Activated T-cell treated with anti-CD3 and anti-CD28 coated beads, Interleukin-2, amount 50 U/mL, for 72 hours (primary cell): ENCODE data around the gene UCKL1. TPM values are rescaled to one million over a fixed set of nuclear protein-coding genes. Genes with fewer than 3 reads are reported as not detected.
"Not testable (repeated sequence)": the region's sequence is repeated elsewhere in the genome, so short reads cannot be mapped to it uniquely, and the experiment has no call there.

Experiments used
- ATAC-seq, 2 donors: fragments of 150-1000 bp; cut with Tn5 transposase; replicated peaks in 1 of 2; 2 replicates each; pipeline ENCODE4 v1.10.0; 2021; ENCODE audit warnings: moderate library complexity in 2 of 2, mild to moderate bottlenecking in 1 of 2
- DNase-seq, 2 donors: peaks; one replicate each; pipeline ENCODE4 v3.0.0; 2021 to 2022; ENCODE audit warnings: mixed read lengths in 1 of 2
- H3K27ac Mint-ChIP-seq: one replicate; pipeline ENCODE4 v1.8.0; 2022; ENCODE audit warnings: mild to moderate bottlenecking, moderate library complexity, mixed read lengths
- H3K27me3 Mint-ChIP-seq: one replicate; pipeline ENCODE4 v1.8.0; 2022; ENCODE audit warnings: low read depth, mixed read lengths
- H3K36me3 Mint-ChIP-seq, 2 donors: one replicate each; pipeline ENCODE4 v1.8.0; 2022; ENCODE audit warnings: mixed read lengths in 2 of 2, mild to moderate bottlenecking in 1 of 2; ENCODE audit not compliant: insufficient read depth in 2 of 2
- H3K4me1 Mint-ChIP-seq: one replicate; pipeline ENCODE4 v1.8.0; 2022; ENCODE audit warnings: low read depth, mixed read lengths
- H3K4me3 Mint-ChIP-seq, 2 donors: one replicate each; pipeline ENCODE4 v1.8.0; 2022; ENCODE audit warnings: mild to moderate bottlenecking in 2 of 2, mixed read lengths in 2 of 2, moderate library complexity in 2 of 2
- H3K9me3 Mint-ChIP-seq, 2 donors: one replicate each; pipeline ENCODE4 v1.8.0; 2022; ENCODE audit warnings: mixed read lengths in 2 of 2
- total RNA-seq, 2 donors: library from RNA; stranded (reverse); gene quantifications; one replicate each; pipeline ENCODE4 v1.2.3, GENCODE V29; 2022

UCKL1 gene
- total RNA-seq, 2 donors from 2014 or later, result 27.9 to 33.1 TPM

DNA sequence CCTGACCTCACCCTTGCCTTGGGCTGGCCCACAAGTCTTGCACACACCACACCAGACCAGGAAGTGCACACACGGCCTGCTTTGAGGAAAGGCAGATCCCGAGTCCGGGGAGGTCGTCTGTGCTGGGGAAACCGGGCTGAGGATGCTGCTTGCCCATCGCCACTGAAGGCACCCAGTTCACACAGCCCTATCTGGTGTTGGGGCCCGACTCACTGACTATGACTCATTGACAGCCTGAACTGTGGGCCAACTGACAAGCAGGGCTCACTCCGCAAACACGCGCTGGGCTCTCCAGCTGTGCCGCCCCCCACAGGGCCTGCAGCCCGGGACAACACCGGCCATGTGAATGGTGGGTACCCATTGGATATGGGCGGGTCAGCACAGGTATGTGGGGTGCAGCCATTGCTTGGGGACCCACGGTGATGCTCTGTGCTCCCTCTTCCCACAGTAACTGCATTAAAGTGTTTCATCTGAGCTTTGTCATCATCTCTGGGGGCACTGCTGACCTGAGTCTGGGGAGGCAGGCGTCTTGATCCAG, 21.6 kb upstream of the UCKL1 start:
- H3K4me3 Mint-ChIP-seq, result peak overlapping the region; percentile 91 to 92
- ATAC-seq (peak; percentile 56 to 57), DNase-seq (peak; percentile 75 to 84)
- peaks cover 67% of the 10 kb centered on the region for H3K4me1 Mint-ChIP-seq
- H3K36me3 Mint-ChIP-seq, result peaks cover 16 to 32% of the 10 kb centered on the region in 2 donors
- H3K27ac Mint-ChIP-seq, result peak overlapping the region; percentile 69
- no peaks in the 10 kb centered on the region for H3K27me3 Mint-ChIP-seq
- no peaks in the 10 kb centered on the region for H3K9me3 Mint-ChIP-seq

DNA sequence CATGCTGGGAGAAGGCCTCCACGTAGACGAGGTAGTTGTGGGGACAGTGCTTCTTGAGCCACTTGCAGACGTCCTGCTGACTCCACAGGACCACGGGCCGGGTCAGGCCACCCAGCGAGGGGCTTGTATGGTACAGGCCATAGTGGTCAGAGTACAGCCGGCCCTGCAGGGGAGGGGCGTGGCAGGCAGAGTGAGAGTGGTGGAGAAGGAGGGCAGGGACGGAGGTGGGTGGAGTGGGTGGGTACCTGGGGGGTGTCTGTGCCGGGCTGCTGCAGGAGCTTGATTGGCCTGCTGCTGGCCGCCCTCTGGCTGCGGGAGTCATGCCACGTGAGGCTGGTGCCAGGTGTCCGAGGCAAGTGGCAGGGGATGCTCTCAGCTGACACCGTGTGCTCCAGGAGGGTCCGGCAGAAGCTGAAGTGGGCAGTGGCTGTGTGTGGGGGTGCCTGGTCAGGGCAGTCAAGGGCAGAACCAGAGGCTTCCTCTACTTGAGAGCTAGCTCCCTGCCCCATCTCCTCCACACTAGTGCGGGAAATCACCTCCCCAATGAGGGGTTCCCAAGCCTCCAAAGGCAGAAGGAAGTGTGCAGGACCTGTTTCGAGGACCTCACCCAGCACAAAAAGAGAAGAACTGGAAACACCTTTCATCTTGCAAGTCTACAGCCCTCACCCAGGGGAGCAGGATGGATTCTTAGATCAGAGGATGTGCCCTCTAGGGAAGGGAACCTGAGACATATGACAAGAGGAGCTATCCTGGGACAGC, 20.9 kb upstream of the UCKL1 start:
- H3K4me1 Mint-ChIP-seq, result peaks cover 61% of the 10 kb centered on the region
- ATAC-seq (no peak), DNase-seq (no peak)
- H3K36me3 Mint-ChIP-seq, result peaks cover 16 to 28% of the 10 kb centered on the region in 2 donors
- no peaks in the 10 kb centered on the region for H3K9me3 Mint-ChIP-seq
- no peaks in the 10 kb centered on the region for H3K27me3 Mint-ChIP-seq
- H3K27ac Mint-ChIP-seq, result no peak overlapping the region
- H3K4me3 Mint-ChIP-seq, result peak overlapping the region; percentile 91 to 92

DNA sequence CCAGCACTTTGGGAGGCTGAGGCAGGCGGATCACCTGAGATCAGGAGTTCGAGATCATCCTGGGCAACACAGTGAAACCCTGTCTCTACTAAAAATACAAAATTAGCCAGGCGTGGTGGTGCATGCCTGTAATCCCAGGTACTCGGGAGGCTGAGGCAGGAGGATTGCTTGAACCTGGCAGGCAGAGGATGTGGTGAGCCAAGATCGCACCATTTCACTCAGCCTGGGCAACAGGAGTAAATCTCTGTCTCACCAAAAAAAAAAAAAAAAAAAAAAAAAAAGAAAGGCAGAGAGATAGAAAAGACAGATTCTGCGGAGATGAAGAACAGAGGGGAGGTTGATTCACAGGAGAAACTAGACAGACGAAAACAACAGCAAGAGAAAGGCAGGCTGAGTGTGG, 20.3 kb upstream of the UCKL1 start:
- not testable (repeated sequence) for H3K9me3 Mint-ChIP-seq, DNase-seq, H3K27me3 Mint-ChIP-seq, ATAC-seq
- Mint-ChIP-seq H3K4me1 (peaks cover 54% of the 10 kb centered on the region), H3K36me3 (peaks cover 16 to 28% of the 10 kb centered on the region in 2 donors), H3K27ac (peak overlapping the region; percentile 44), H3K4me3 (peak overlapping the region; percentile 42 to 91)

DNA sequence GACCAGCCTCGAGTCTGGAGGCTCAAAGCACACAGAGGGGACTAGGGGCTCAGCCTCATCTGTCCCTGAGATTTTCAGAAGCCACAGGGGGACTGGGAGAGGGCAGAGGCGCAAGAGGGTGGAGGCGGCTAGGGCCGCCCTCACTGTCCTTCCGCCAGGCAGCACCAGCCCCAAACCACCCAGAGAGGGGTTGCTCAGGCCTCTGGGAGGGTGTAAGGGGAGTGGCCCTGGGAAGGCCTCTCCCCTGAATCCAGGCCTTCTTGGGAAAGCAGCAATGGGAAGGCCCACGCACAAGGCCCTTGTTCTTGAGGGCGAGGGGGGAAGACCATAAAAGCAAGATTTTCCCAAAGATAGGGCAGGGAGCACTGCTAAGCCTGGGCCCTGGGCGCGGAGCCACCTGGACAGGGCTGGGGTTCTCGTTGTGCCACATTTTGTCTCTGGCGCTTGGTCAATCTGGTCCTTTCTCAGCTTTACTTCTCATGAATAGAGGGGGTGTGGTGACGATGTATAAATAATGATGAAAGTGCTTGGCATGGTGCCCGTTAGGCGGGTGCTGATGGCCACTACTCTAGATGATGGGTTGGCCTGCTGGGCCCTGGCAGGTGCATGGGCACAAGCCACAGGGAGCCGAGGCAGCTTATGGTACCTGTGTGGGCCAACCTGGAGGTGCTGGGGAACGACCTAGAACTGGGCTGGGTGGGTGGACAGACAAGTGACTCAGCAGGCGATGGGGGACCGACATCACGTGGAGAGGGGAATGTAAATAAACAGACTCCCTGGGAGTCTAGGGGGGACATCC, 18.4 kb upstream of the UCKL1 start:
- Mint-ChIP-seq H3K27me3 (no peaks in the 10 kb centered on the region), H3K4me1 (peaks cover 42% of the 10 kb centered on the region), H3K36me3 (peaks cover 14 to 25% of the 10 kb centered on the region in 2 donors), H3K9me3 (no peaks in the 10 kb centered on the region), H3K4me3 (no peak overlapping the region), H3K27ac (no peak overlapping the region)
- DNase-seq (no peak), ATAC-seq (no peak)

DNA sequence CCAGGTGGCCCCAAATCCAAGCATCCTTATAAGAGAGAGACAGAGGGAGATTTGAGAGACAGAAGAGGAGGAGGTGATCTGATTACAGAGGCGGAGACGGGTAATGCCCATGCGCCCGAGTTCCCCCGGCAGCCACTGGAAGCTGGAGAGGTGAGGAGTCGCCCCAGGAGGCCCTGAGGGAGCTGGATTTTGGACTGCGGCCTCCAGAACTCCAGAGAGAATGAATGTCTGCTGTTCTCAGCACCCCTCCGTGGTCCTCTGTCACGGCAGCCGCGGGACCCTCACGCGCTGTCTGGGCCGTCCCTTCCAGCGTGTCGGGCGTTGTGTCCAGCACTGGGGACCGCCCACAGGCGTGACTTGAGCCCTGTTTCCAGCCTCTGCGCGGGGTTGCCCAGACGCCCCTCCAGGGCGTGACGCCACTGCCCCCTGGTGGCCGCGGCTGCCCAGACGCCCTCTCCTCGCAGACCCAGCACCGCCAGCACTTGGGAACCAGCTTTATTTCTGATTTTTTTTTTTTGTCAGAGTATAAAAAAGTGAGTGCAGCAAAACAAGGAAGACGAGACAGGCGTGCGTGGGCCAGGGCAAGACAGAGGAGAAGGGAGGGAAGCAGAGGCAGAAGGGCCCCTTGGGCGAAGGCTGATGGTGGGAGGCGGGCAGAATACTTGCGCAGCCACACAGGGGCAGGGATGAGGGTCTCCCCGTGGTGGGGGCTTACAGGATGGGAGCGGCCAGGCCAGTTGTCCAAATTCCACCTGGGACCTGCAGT, 17.6 kb upstream of the UCKL1 start:
- ATAC-seq (peak; percentile 21 to 41), DNase-seq (peak; percentile 79 to 87)
- H3K4me3 Mint-ChIP-seq, result peak overlapping the region in 1 of 2 donors; percentile 29
- no peaks in the 10 kb centered on the region for H3K27me3 Mint-ChIP-seq
- no peaks in the 10 kb centered on the region for H3K9me3 Mint-ChIP-seq
- no peak overlapping the region for H3K27ac Mint-ChIP-seq
- H3K36me3 Mint-ChIP-seq, result peaks cover 14 to 25% of the 10 kb centered on the region in 2 donors
- peaks cover 44% of the 10 kb centered on the region for H3K4me1 Mint-ChIP-seq

DNA sequence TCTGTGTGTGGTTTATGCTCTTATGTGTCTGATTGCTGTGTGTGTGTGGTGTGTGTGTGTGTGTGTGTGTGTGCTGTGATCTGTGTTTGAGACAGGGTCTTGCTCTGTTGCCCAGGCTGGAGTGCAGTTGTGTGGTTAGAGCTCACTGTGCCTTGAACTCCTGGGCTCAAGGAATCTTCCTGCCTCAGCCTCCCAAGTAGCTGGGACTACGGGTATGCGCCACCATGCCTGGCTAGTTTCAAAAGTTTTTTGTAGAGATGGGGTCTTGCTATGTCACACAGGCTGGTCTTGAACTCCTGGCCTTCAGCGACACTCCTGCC, 16.9 kb upstream of the UCKL1 start:
- Mint-ChIP-seq H3K27me3 (no peaks in the 10 kb centered on the region), H3K9me3 (no peaks in the 10 kb centered on the region), H3K27ac (no peak overlapping the region), H3K4me1 (peaks cover 46% of the 10 kb centered on the region), H3K4me3 (no peak overlapping the region), H3K36me3 (peaks cover 14 to 25% of the 10 kb centered on the region in 2 donors)
- DNase-seq, result no peak
- ATAC-seq, result no peak

DNA sequence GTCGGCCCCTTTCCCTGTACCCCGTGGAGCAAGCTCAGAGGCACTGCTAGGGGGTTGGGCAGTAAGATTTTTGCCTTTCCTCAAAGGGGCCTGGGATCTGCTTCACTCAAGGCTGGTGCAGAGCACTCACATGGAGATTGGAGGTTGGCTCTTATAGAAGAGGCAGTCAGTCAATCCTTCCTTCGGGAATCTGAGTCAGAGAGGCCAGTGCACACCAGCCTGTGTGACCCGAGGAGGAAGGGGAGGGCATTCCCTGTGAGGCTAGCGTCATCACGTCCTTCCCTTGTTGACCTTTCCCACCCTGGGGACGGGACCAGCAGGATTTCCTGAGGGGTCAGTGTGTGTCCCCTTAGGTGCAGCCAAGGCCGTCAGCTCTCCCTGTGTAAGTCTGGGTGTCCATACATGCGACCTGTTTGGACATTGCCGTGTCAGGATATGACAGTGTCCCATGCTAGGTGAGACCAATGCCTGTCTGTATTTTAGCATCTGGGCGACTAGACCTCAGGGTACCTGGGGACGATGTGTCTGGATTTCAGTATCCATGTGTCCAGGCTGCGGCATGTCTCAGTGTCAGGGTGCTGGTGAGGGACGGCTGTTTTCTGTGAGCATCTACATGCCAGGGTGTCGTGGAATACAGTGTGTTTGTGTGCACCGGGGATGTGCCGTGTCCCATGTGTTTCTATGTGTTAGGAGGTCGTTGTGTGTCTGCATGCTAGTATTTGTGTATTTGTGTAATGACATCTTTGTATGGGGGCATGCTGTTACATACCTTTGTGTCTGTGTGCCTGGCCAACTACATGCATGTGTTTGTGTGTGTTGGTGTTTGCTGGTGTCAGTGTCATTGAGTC, 16.3 kb upstream of the UCKL1 start:
- Mint-ChIP-seq H3K36me3 (peaks cover 14 to 25% of the 10 kb centered on the region in 2 donors), H3K4me1 (peaks cover 41% of the 10 kb centered on the region), H3K27me3 (no peaks in the 10 kb centered on the region), H3K9me3 (no peaks in the 10 kb centered on the region), H3K4me3 (no peak overlapping the region), H3K27ac (no peak overlapping the region)
- DNase-seq (no peak), ATAC-seq (no peak)

DNA sequence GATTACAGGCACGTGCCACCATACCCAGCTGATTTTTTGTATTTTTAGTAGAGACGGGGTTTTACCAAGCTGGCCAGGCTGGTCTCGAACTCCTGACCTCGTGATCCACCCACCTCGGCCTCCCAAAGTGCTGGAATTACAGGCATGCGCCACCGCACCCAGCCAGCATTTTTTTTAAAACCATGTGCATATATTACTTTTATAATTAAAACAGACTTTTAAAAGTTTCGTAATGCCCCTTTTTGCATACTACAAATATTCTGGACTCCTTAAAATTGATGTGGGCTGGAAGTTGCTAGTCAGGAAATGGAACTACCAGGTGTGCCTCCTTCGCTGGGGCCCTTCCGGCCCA, 15.7 kb upstream of the UCKL1 start:
- not testable (repeated sequence) for H3K27ac Mint-ChIP-seq, H3K27me3 Mint-ChIP-seq, H3K9me3 Mint-ChIP-seq, DNase-seq, H3K4me3 Mint-ChIP-seq, ATAC-seq
- H3K4me1 Mint-ChIP-seq, result peaks cover 35% of the 10 kb centered on the region
- peaks cover 13 to 22% of the 10 kb centered on the region in 2 donors for H3K36me3 Mint-ChIP-seq

DNA sequence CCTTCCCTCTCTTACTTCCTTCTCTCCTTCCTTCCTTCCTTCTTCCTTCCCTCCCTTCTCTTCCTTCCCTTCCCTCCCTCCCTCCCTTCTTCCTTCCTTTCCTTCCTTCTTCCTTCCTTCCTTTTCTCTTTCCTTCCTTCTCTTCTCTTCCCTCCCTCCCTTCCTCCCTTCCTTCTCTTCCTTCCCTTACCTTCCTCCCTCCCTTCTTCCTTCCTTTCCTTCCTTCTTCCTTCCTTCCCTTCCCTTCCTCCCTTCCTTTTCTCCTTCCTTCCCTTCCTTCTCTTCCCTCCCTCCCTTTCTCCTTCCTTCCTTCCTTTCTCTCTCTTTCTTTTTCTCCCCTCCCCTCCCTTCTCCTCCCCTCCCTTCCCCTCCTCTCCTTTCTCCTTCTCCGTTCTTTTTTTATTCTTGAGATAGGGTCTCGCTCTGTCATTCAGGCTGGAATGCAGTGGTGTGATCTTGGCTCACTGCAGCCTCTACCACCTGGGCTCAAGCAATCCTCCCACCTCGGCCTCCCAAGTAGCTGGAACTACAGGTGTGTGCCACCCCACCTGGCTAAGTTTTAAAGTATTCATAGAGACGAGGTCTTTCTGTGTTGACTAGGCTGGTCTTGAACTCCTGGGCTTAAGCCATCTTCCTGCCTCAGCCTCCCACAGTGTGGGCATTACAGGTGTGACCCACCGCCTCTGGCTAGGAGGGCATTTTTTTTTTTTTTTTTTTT, 14.7 kb upstream of the UCKL1 start:
- H3K9me3 Mint-ChIP-seq, result peaks cover 0 to 2% of the 10 kb centered on the region in 2 donors
- ATAC-seq, result no peak
- peaks cover 8 to 17% of the 10 kb centered on the region in 2 donors for H3K36me3 Mint-ChIP-seq
- peaks cover 24% of the 10 kb centered on the region for H3K4me1 Mint-ChIP-seq
- H3K4me3 Mint-ChIP-seq, result peak overlapping the region; percentile 55 to 63
- H3K27ac Mint-ChIP-seq, result no peak overlapping the region
- DNase-seq, result no peak
- H3K27me3 Mint-ChIP-seq, result no peaks in the 10 kb centered on the region

DNA sequence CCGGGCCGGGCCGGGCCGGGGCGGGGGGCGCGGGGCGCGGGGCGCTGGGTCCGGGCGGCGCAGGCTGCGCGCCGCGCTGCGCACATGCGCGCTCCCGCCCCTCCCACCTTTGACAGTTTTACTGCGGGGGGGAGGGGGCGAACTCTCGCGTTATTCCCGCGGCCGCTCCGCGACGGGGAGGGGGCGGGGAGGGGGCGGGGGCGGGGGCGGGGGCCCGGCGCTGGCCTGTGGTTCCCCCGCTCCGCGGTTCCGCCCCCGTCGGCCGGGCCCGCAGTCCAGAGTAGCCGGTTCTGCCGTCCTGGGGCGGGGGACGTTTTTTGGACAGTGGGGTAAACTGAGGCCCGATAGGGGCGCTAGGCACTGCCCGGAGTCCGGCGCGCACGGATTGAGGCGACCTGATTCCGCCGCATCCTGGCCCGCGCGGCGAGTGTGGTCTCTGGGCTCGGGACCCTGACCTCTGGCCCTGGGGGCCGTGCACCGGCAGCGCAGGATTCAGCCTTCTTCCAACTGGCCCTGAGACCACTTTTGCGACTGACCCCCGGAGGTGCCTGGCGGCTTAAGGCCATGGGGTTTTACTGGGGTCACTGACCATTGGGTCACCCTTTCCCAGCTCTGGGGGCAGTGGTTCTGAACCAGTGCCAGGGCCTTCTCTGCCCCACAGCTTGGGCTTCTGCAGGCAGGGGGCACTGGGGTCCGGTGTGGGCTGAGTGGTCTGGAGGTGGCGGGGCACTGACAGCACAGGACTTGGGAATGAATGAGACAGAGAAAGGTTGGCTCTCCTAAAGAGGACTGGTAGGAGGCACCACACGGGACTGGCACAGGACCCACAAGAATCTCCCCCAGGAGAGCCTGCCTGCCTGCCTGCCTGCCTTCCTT, 13.9 kb upstream of the UCKL1 start, which contains the start of gene ZNF512B:
ZNF512B (minus strand) TSS at position 93 of the 876 bp plus-strand sequence. CDS start 1,980 bp downstream, outside the sequence.
- peaks cover 10 to 17% of the 10 kb centered on the region in 2 donors for H3K36me3 Mint-ChIP-seq
- peak within 1 kb of the TSS; percentile 82 for H3K27ac Mint-ChIP-seq
- DNase-seq (peak; percentile 62 to 72), ATAC-seq (peak; percentile 55 to 67)
- H3K4me1 Mint-ChIP-seq, result peaks cover 20% of the 10 kb centered on the region
- H3K9me3 Mint-ChIP-seq, result peaks cover 0 to 3% of the 10 kb centered on the region in 2 donors
- H3K4me3 Mint-ChIP-seq, result peak within 1 kb of the TSS; percentile 89 to 95
- H3K27me3 Mint-ChIP-seq, result no peaks in the 10 kb centered on the region
